GM21576 (cell line): ENCODE data around the gene CLN3.
A peak's percentile ranks its signal among the peaks of the same experiment; 100 is the strongest.
"Not testable (repeated sequence)": the region's sequence is repeated elsewhere in the genome, so short reads cannot be mapped to it uniquely, and the experiment has no call there.

Source experiments
- ATAC-seq: cut with Tn5 transposase; IDR thresholded peaks from one replicate; pipeline ENCODE4 v1.9.1; 2021; ENCODE audit warnings: mild to moderate bottlenecking, moderate library complexity; ENCODE audit not compliant: unreplicated experiment

CLN3 gene

GRCh38 chr16:28495098-28495793 lies 3.4 kb upstream of the CLN3 start:
- no peak for ATAC-seq

- peak; percentile 54 for ATAC-seq
Observed at GRCh38 chr16:28494121-28494851, 2.4 kb upstream of the CLN3 start, which contains the start of gene APOBR. TSS of gene APOBR (plus strand) at chr16:28494643. CDS start at chr16:28494682, 39 bp downstream.

GRCh38 chr16:28492511-28492910 lies 637 bp upstream of the CLN3 start:
- ATAC-seq = no peak

DNA sequence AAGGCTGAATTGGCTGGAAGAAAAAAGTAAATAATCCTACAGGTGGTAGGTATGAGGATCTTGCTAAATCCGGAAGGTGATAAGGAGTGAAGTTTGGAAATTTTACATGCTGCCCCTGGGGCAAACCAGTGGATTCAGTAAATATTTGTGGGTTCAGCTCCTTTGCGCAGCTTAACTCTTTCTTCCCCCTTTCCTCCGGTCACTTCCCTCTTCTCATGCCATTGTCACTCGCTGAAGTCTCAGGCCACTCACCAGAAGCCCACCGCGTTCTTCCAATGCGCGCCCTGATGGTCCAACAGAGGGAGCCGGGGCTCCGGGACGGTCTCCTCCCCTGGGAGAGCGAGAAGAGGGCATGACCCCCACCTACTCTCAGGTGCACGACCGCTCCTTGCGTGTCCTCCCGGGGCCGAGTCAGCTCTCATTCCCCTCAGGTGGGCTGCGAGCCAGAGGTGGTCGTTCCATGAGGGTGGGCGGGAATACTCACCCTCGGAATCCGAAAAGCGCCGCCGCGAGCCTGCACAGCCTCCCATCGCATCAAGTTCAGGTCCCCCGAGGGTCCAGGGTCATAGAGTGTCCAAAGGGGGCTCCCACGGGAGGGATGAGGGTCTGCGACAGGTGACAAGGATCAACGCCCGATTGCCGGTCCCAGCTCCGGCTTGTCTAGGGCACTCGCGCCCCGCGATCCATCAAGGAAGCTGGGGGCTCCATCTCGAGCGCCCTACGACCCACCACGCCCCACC lies 474 bp downstream of the CLN3 start:
- ATAC-seq = no peak

- no peak for ATAC-seq
Observed at GRCh38 chr16:28486266-28486665, 5.6 kb downstream of the CLN3 start.

GRCh38 chr16:28483361-28483760 lies 8.5 kb downstream of the CLN3 start:
- not testable (repeated sequence) for ATAC-seq

GRCh38 chr16:28482026-28482425 lies 9.8 kb downstream of the CLN3 start:
- ATAC-seq = no peak

DNA sequence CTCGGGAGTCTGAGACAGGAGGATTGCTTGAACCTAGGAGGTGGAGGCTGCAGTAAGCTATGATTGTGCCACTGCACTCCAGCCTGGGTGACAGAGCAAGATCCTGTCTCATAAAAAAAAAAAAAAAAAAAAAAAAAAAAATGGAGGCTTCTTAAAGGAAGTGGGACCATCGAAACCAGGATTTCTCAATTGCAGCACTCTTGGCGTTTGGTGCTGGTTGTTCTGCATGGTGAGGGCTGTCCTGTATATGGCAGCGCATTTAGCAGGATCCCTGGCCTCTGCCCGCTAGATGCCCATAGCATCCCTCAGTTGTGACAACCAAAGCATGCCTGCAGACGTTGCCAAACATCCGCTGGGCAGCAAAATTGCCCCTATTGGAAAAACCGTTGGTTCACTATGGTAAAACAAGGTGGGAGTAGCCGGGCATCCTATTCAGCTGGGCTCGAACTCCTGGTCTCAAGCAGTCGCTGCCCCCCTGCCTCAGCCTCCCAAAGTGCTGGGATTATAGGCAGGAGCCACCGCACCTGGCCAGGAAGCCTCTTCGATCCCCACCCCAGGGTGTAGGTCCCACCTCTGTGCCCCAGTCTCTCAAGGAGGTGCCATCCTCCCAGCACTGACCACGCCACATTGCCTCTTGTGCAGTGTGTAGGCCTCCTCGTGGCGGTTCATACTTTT lies 13.2 kb downstream of the CLN3 start:
- ATAC-seq = no peak

DNA sequence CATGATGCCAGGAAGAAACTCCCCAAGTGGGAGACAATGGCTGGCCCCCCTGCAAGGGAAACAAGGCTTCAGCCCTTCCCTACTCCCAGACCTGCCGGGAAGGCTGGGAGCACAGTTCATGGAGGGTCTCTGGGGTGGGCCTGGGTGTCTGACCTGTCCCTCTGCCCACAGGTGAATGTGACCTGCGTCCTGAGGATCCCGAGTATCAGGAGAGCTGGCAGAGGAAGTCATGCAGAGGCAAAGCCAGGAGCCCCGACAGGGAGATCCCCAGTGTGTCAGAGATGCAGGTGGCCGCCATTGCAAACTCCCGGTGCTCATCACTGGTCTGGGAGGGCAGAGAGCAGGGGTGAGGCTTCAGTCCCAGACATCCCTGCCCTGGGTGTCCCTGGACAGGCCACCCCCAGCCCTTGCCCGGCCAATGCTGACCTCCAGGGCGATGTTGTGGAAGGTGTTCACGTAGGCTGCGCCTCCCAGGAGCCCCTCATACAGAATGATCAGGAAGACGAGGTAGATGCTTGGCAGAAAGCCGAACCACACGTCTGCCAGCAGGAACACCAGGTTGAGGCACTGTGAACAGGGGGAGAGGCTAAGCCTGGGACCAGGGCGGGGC lies 14.5 kb downstream of the CLN3 start:
- ATAC-seq = no peak

DNA sequence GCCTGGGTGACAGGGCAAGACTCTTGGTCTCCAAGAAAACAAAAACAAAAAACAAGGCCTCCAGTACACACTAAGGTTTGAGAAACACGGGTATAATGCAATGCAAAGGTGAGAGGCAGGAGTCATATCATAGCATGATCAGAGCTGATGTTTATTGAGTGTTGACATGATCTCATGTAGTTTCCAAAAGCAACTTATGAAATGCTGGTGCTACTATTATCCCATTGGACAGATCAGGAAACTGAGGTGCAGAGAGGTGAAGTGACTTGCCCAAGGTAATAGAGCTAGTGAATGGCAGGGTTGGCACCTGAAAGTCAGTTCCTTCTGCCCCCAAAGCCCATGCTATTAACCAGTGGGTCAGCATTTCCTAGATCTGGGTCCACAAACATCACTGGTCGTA lies 16.7 kb downstream of the CLN3 start:
- ATAC-seq = no peak

- no peak for ATAC-seq
Observed at GRCh38 chr16:28473714-28474265, 18.1 kb downstream of the CLN3 start.

GRCh38 chr16:28447081-28447480 lies 44.8 kb downstream of the CLN3 start:
- not testable (repeated sequence) for ATAC-seq

GRCh38 chr16:28446388-28446787 lies 45.5 kb downstream of the CLN3 start:
- not testable (repeated sequence) for ATAC-seq

GRCh38 chr16:28443943-28444342 lies 47.9 kb downstream of the CLN3 start:
- ATAC-seq = not testable (repeated sequence)

- ATAC-seq = not testable (repeated sequence)
Observed at GRCh38 chr16:28438899-28439298, 53.0 kb downstream of the CLN3 start.

DNA sequence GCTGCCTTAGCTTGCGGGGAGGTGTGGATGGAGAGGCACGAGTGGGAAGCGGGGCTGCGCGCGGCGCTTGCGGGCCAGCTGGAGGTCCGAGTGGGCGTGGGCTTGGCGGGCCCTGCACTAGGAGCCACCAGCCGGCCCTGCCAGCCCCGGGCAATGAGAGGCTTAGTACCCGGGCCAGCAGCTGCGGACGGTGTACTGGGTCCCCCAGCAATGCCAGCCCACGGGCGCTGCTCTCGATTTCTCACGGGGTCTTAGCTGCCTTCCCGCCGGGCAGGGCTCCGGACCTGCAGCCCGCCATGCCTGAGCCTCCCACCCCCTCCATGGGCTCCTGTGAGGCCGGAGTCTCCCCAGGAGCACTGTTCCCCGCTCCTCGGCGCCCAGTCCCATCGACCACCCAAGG lies 56.5 kb downstream of the CLN3 start:
- not testable (repeated sequence) for ATAC-seq
